NCI-H446 treated with DMSO at 0.1 percent for 48 hours (cell line): ENCODE data around the gene PDZD7.

ENCODE experiments used
- DNase-seq: peaks from one replicate; lab custom pipeline; 2025; lab: John Stamatoyannopoulos, UW

PDZD7 gene

DNA sequence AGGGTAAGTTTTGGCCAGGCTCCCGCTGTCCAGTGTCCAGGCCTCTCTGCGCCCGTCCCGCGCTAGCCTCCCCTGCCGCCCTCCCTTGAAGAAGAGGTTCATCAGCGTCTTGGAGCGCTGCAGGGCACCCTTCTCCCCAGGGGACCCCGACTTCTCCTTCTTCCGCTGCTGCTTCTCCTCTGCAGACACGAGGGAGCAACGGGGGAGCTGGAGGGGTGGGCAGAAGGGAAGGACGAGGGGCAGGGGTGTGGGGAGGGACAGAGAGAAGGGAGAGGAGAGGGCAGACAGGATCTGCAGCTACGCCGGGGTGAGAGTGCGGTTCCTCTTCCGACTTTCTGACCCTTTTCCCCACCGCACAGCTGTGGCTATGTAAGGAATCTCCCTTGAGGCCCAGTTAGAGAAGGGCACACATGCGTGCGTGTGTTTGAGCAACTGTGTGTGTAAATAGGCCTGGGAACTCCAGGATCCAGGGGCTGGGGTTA is 12.8 kb downstream of the PDZD7 start:
- DNase-seq, result no peak

DNA sequence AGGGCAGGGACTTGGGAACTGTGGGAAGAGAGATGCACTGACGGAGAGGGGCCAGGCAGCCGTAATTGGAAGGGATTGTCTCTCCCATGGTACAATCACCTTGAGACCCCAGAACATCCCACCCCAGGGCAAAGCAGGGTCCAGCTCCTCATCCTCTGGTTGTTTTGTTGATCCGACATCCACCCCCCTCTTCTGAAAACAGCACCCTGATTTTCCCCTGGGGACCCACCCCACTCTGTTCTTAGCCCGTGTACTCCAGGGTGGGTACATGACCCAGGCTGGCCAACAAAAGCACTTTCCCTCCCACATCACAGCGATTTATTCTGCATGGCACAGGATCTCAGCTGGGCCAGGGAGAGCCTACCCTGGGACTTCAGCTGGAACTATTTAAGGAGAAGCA is 14.1 kb downstream of the PDZD7 start:
- no peak for DNase-seq

DNA sequence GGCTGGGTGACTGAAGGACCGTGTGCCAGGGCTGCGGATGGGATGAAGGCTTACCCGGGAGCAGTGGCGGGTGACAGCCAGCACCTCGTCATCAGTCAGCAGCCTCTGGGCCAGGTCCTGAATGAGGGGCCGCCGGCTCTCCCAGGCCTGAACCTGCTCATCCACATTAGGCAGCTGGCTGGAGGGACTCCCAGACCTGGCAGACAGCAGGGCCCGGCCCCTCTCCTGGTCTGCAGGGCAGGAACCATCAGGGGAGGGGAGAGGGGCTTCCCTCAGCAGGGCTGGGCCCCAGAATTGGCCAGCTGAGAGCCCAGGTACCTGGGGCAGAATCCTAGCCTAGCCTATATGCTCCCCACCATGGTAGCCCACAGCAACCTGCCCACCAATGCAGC is 15.4 kb downstream of the PDZD7 start:
- no peak for DNase-seq

DNA sequence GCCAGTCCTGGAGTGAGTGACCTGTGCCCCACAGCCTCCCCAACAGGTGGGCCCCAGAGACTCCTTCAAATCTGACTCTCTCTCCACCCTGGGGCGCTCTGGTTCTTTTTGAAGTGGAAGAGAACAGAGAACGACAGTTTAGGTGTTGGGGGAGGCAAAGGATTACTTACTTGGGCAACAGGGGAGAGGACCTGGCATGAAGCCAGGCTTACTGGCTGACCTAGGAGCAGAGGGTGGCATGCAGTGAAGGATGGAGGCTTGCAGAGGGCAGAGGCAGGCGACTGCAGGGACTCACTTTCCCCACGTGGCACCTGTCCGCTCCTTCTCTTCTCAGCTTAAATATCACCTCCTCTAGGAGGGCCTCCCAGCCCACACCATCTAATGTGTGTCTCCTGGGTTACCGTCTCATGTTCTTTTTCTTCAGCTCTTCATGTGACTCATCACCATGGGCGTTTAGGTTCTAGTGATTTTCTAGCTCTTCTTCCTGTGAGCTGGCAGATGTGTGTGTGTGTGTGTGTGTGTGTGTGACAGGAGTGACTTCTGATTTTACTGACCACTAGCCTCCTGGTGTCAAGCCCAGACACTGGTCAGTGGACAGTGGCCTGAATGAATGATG is 15.9 kb downstream of the PDZD7 start:
- no peak for DNase-seq

DNA sequence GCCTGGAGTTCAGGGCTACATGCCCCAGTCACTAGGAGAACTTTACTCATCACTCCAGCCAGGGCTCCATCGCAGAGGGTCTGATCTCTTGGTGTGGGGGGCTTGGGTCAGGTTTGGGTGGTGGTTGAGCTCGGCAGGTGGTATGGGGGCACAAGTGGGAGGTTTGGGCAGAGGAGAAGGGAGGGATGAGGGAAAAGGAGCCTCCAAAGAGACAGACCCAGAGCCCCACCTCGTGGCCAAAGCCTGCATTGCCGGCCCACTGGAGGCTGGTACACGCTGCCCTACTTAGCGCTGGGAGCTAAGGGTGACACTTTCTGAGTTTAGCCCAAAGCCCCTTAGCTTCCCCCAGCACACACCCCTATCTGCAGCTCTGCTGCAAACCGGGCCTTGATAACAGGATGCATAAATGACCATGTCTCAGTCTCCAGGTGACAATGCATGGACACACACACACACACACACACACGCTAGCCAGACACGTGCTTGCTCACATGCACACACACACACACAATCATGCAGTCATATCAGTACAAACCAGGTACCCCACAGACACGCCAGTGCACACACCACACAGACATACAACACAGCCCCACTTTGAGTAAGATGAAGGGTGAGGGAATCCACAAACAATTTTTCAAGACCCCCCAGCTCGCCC is 16.6 kb downstream of the PDZD7 start:
- no peak for DNase-seq

DNA sequence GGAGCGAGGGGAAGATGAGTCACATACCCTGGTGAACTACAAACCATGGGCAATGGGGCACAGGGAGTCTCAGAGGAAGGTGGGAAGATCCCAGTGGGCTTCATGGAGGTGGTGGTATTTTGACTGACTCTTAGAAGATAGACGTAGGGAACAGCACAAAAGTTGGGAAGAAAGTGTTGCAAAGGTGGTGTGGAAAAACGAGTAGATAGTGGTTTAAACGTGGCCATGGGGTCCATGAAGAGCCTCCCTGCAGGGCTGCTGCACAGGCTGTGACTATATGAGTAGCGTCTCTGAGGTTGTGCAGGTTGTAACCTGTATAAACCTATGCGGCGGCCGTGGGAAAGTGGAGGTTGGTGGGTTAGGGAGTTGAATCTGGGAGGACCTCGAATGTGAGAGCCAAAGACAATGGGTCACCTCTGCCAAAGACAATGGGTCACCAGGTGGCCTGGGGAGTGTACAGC is 17.5 kb downstream of the PDZD7 start:
- DNase-seq, result no peak

DNA sequence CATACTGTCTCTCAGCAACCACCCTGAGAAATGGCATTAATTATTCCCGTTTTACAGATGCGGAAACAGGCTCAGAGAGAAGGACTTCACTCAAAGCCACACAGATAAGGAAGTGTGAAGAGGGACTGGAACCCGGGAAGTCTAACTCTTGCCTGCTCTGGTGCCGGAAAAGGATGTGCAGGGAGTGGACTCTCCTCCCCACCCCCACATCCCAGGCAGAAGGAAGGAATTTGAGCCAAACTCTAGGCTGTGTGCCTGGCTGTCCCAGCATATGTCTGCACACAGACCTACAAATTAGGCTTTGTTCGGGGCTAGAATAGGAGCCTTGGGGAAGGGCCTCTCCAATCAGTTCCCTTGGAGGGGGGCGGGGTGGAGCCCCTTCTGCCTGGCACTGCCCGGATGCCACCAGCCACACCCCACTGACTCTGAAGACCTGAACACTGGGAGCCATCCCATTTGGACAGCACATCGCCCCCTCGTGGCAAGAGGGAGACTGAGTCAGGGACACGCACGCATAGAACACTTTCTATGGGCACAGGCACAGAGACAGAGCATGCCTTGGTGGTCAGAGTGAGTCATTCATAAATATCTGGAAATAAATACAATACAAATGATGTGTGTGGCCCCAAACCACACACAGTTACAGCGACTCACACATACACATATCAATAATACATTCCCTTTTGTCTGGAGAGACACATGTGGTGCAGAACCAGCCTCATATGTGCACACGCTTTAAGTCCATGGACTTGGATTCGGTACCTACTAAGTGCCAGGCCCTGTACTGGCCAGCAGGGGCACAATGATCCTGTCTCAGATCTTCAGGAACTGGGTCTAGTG is 18.2 kb downstream of the PDZD7 start:
- peak; percentile 38 for DNase-seq

DNA sequence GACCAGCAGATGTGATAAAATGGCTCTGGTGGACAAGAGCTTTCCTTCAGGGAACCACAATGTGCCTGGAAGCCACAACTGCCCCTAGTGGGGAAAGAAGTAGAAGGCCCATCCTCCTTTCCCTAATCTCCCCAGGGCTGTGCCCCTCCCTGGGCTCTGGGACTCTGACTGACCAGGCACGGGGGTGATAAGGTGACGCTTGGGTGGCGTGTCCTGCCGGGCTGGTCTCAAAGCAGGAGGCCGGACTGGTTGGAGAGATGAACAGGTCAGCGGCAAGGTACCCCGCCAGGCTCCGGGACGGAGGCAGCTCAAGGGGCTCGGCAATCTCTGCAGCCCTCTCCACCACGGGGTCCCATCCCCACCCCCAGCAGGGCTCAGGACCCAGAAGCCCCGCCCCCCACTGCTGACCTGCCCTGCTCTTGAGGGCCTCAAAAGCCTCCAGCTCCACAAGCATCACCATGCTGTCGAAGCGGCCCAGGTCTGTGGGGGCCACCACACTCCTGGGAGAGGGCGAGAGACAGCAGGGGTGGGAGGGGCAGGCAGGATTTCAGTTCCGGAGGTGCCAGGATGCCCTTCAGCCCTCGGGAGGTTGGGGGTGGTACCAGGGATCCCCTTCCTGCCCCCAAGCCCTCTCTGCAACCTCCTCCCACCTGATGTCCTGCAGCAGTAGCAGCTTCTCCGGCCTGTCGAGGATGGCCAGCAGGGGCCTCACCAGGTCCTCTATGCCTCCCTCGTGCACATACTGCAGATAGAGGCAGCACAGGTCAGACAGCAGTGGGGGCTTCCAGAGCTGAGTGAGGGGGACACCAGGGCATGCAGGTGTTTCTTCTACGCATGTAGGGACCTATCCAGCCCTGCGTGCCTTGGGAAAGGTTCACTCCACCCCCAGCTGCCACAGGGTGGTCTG is 19.2 kb downstream of the PDZD7 start:
- no peak for DNase-seq

DNA sequence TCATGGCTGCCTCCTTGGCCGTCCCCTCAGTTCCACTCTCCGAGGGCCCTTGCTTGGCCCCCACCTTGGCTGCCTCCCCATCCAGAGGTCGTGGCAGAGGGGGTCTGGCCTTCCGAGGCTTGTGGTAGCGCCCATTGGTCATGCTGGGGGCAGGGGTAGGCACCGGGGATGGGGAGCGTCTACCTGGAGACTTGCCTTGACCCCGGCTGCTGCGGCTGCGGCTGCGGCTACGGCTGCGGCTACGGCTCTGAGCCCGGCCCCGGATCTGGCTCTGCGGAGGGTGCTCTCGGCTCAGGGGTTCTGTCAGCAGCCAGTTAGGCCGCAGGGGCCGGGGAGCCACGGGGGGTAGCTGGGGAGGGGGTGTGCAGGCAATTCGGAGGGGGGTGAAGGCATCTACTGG is 20.6 kb downstream of the PDZD7 start:
- DNase-seq, result no peak

DNA sequence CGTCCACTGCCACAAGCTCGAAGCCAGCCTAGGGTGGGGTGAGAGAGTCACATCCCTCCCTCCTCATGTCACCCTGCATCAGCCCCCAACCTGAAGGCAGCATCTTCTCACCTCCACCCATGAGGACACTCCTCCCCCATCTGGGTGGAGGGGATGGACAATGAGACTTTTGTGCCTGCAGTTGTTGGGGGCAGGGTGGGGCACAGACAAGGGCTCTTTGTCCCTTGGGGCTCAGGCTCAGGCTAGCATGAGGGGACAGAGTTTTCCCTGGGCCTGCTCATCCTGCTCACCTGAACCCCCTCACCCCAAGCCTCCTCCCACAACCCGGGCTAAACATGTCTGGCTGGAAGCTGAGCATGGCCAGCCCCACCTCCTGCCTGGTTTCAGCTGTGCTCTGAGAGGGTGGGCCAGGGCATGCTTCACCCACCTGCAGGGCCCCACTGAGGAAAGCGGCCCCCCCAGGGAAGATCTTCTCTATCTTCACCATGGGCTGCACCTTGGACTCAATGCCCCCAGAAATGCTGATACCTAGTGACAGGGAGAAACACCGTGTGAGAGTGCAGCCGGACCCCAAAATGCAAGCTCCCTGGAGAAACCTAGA is 22.0 kb downstream of the PDZD7 start:
- no peak for DNase-seq

DNA sequence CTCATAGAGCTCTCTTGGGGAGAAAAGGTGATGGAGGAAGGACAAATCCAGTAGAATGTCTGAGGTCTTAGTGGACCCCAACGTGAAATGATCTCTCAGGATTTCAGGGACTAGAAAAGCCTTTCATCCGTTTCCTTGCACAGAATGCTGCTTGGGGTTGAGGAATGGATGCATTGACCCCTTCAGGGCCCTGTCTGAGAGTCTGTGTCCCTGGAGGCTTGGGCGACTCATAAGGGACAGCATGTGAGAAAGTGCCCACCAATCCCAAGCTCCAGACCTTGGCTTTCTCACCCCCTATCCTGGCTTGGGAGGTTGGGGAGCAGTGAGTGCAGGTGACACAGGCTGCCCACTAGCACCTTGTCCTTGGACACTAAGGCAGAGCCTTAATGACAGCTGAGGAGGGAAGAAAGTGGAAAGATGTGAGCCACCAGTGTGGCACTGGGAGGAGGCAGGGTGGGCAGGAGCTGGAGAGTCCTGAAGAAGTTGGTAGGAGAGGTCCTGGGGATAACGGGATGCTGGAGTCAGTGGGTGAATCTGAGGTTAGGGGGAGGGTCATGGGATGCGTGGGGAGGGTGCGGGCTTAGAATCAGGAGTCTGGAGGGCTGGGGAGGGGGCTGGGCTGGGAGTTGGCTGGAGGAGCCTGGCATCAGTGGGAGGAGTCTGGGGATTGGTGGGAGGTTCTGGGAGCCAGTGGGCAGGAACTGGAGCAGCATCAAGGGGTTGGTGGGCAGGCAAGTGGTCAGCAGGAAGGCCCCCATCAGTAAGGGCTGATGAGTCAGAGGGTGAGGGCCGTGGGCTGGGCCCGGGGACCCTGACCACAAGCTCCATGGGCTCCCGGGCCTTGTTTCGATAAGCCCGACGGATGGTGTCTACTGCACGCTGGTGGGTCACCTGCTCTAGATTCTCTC is 22.8 kb downstream of the PDZD7 start:
- DNase-seq, result no peak

DNA sequence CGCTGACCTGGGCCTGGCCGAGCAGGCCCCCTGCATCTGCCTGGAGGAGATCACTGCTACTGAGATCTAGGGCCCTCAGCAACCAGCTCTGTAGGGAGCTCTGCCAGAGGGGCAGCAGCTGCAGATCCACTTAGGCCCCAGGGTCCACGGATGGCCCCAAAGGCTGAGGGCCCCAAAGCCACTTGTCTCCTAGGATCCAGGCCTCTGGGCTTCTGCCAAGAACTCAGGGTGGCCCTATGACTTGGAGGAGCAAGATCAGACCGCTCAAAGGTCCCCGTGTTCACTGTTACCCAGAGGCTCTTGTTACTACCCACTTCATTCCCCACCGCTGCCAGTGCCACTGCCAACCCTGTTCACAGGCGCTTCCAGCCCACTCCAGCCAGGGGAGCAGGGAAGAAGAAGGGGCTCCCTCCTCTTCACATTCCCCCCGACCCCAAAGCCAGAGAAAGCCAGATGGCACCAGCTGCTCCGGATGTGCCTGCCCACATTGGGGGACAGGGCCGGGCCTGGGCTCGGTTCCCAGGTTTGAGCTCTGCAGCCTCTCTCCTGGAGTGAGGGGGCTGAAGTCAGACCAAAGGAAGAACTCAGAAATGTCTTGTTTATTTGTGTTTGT is 23.7 kb downstream of the PDZD7 start:
- DNase-seq, result no peak

DNA sequence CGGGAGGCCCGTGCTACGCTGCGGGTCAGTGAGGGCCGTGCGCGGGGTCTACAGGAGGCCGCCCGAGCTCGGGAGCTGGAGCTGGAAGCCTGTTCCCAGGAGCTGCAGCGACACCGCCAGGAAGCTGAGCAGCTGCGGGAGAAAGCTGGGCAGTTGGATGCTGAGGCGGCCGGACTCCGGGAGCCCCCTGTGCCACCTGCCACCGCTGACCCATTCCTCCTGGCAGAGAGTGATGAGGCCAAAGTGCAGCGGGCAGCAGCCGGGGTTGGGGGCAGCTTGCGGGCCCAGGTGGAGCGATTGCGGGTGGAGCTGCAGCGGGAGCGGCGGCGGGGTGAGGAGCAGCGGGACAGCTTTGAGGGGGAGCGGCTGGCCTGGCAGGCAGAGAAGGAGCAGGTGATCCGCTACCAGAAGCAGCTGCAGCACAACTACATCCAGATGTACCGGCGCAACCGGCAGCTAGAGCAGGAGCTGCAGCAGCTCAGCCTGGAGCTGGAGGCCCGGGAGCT is 24.3 kb downstream of the PDZD7 start:
- DNase-seq, result no peak

DNA sequence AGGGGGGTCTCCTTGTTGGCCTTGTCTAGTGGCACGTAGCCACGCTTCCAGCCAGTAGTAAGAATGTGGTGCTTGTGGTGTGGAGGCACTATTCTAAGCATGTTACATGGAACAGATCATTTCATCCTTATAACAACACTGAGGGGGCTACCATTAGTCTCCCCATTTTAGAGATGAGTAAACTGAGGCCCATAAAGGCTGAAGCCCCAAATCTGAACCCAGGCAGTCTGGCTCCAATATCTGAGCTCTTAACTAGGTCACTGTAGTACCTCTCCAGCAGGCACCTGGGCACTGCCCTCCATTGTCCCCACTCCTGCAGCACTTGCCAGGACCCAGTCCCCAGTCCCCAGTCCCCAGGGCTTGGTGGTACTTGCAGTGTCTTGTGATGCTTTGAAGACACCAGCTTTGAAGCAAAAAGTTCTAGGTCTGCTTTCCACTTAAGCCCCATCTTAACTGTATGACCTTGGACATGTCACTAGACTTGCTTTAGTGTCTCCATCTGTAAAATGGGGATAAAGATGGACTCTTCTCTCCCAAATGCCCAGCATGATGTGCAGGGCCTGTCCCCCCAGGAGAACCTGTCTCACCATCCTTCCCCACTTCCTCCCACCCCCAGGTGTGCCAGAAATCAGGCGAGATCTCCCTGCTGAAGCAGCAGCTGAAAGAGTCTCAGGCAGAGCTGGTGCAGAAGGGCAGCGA is 24.9 kb downstream of the PDZD7 start:
- DNase-seq, result no peak

DNA sequence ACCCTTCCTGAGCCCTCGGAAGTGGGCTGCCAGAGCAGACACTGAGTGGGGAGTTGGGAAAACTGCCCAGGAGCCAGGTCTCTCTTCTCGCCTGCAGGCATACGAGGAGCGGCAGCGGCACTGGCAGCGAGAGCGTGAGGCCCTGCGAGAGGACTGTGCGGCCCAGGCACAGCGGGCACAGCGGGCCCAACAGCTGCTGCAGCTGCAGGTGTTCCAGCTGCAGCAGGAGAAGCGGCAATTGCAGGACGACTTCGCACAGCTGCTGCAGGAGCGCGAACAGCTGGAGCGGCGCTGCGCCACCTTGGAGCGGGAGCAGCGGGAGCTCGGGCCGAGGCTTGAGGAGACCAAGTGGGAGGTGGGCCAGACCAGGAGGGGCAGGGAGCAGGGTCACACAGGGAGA is 25.6 kb downstream of the PDZD7 start:
- no peak for DNase-seq

DNA sequence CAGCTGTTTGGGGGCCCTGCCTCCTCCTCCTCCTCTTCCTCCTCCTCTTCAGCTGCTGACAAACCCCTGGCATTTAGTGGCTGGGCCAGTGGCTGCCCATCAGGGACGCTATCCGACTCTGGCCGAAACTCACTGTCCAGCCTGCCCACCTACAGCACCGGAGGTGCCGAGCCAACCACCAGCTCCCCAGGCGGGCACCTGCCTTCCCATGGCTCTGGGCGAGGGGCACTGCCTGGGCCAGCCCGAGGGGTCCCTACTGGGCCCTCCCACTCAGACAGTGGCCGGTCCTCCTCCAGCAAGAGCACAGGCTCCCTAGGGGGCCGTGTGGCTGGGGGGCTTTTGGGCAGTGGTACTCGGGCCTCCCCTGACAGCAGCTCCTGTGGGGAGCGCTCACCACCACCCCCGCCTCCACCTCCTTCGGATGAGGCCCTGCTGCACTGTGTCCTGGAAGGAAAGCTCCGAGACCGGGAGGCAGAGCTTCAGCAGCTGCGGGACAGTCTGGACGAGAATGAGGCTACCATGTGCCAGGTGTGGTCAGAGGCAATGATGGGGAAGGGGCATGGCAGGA is 27.2 kb downstream of the PDZD7 start:
- DNase-seq, result no peak

DNA sequence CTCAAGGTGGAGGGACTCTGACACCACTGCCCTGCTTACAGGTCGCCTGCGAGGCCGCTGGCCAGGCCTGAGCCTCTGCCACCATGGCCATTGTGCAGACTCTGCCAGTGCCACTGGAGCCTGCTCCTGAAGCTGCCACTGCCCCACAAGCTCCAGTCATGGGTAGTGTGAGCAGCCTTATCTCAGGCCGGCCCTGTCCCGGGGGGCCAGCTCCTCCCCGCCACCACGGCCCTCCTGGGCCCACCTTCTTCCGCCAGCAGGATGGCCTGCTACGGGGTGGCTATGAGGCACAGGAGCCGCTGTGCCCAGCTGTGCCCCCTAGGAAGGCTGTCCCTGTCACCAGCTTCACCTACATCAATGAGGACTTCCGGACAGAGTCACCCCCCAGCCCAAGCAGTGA is 28.5 kb downstream of the PDZD7 start:
- DNase-seq, result no peak

DNA sequence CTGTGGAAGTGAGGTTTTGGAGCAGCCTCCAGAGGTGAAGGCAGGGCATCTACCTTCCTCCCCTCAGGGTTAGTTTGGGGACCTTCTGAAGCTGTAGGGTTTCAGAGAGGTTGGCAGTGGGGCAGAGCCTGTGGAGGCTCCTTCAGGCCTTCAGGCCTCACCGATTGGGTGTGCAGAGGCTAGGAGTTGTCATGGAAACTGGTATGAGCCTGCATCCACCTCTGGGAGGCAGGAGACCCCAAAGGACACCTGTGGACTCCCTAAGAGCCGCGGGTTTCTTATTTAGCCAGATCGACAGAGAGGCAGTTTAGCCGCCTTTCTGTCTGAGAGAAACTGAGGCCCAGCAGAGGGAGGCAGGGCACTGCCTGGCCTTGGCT is 29.3 kb downstream of the PDZD7 start:
- no peak for DNase-seq
